HepG2 (cell line): ENCODE measurements around the gene TMEM143. TPM values are rescaled to one million over a fixed set of nuclear protein-coding genes. Genes with fewer than 3 reads are reported as not detected.

Experiments
- ATAC-seq: fragments of 200-7000 bp; cut with Tn5 transposase; 3 replicates; pipeline ENCODE4 v1.9.1; 2020; ENCODE audit warnings: mild to moderate bottlenecking, moderate library complexity
- BruUV-seq: library from RNA; stranded (reverse); fragments of 400-500 nt; replicated peaks from 2 replicates; lab custom pipeline; 2021; lab: Mats Ljungman, UMichigan
- CTCF ChIA-PET: fragments of 300-600 bp; formaldehyde crosslinking; extraction: SDS; loops from one replicate; lab custom pipeline; 2021; ENCODE audit warnings: low total read pairs, inconsistent platforms, low intra/inter-chr PET ratio; lab: Yijun Ruan, JAX
- POLR2A ChIA-PET: fragments of 350-600 bp; sonication (Branson Sonifier 250); formaldehyde crosslinking; loops from one replicate; lab custom pipeline; 2020; ENCODE audit warnings: antibody characterized with exemption, inconsistent platforms; lab: Yijun Ruan, JAX
- DNase-seq: peaks from one replicate; pipeline ENCODE4 v3.0.0-alpha.2; 2015; ENCODE audit warnings: low spot score
- FAIRE-seq: peaks from 3 replicates; lab custom pipeline; 2011; peaks lifted over from hg19 to GRCh38; lab: Jason Lieb, UNC
- H2AFZ ChIP-seq: one replicate; pipeline ENCODE4 v1.6.1; 2011; ENCODE audit warnings: low read length, inconsistent platforms
- H3K27ac ChIP-seq: fragments of 300-600 bp; 3 replicates; pipeline ENCODE4 v1.8.0; 2011; ENCODE audit warnings: mixed run types, mild to moderate bottlenecking, mixed read lengths, low read length, inconsistent platforms; ENCODE audit not compliant: insufficient read depth; ENCODE audit errors: extremely low read length
- H3K27me3 ChIP-seq, 2 experiments: fragments of 200-600 bp in 1 of 2; 2 replicates in 1 of 2; 3 replicates in 1 of 2; pipeline versions ENCODE4 v1.6.0 to v1.8.0; 2011; ENCODE audit warnings: low read length in 2 of 2, mild to moderate bottlenecking in 2 of 2, moderate library complexity in 2 of 2, inconsistent platforms in 1 of 2; ENCODE audit not compliant: insufficient read depth in 2 of 2, control insufficient read depth in 1 of 2
- H3K36me3 ChIP-seq, 2 experiments: fragments of 200-600 bp in 1 of 2; replicated peaks in 1 of 2; 2 replicates in 1 of 2; 3 replicates in 1 of 2; pipeline versions ENCODE4 v1.5.1 to v1.8.0; 2011; ENCODE audit warnings: low read length in 2 of 2, inconsistent platforms in 1 of 2; ENCODE audit not compliant: insufficient read depth in 2 of 2, control insufficient read depth in 1 of 2
- H3K4me1 ChIP-seq: 2 replicates; pipeline ENCODE4 v1.5.1; 2012; ENCODE audit warnings: low read length, inconsistent platforms; ENCODE audit not compliant: insufficient read depth
- H3K4me2 ChIP-seq: 2 replicates; pipeline ENCODE4 v1.6.0; 2011; ENCODE audit warnings: low read depth, low read length, inconsistent platforms
- H3K4me3 ChIP-seq, 3 experiments: fragments of 200-600 bp in 1 of 3; sonication (generic), shearing (Covaris generic) in 1 of 3; replicated peaks in 1 of 3; 2 replicates each; pipeline ENCODE4 v1.5.1; 2011 to 2016; ENCODE audit warnings: low read length in 3 of 3, inconsistent platforms in 2 of 3, low read depth in 2 of 3, mild to moderate bottlenecking in 2 of 3, control low read depth in 1 of 3, mixed read lengths in 1 of 3; ENCODE audit not compliant: insufficient read depth in 1 of 3
- H3K79me2 ChIP-seq: one replicate; pipeline ENCODE4 v1.6.1; 2011; ENCODE audit warnings: low read length, inconsistent platforms; ENCODE audit not compliant: insufficient read depth
- H3K9ac ChIP-seq: 2 replicates; pipeline ENCODE4 v1.6.0; 2011; ENCODE audit warnings: mild to moderate bottlenecking, low read depth, low read length, inconsistent platforms; ENCODE audit not compliant: insufficient read depth
- H3K9me3 ChIP-seq: 2 replicates; pipeline ENCODE4 v1.5.1; 2012; ENCODE audit warnings: mild to moderate bottlenecking, low read length
- H4K20me1 ChIP-seq: 2 replicates; pipeline ENCODE4 v1.6.0; 2011; ENCODE audit warnings: inconsistent platforms, mild to moderate bottlenecking, low read length, moderate library complexity; ENCODE audit not compliant: insufficient read depth
- JUND ChIP-seq: sonication (generic); formaldehyde crosslinking; IDR thresholded peaks from 2 replicates; pipeline ENCODE4 v1.8.0; 2022; ENCODE audit warnings: mild to moderate bottlenecking, missing genetic modification reagents
- MED1 ChIP-seq: sonication (generic); formaldehyde crosslinking; IDR thresholded peaks from 2 replicates; pipeline ENCODE4 v1.4.0; 2020; ENCODE audit warnings: missing genetic modification reagents
- MIER3 ChIP-seq: IDR thresholded peaks from 2 replicates; pipeline ENCODE4 v1.6.1; 2016; ENCODE audit warnings: missing compliant biosample characterization, borderline replicate concordance
- MIXL1 ChIP-seq: IDR thresholded peaks from 2 replicates; pipeline ENCODE4 v1.6.1; 2016
- PRDM4 ChIP-seq: sonication (generic); formaldehyde crosslinking; IDR thresholded peaks from 2 replicates; pipeline ENCODE4 v1.9.0; 2021; ENCODE audit warnings: missing genetic modification reagents, borderline replicate concordance
- SKIL ChIP-seq: sonication (generic); formaldehyde crosslinking; IDR thresholded peaks from 2 replicates; pipeline ENCODE4 v1.8.0; 2022; ENCODE audit warnings: missing genetic modification reagents, mild to moderate bottlenecking, moderate library complexity, borderline replicate concordance
- SMAD3 ChIP-seq: sonication (generic); formaldehyde crosslinking; IDR thresholded peaks from 2 replicates; pipeline ENCODE4 v1.4.0; 2020; ENCODE audit warnings: missing genetic modification reagents
- SRSF9 ChIP-seq: fragments of 200-400 bp; formaldehyde crosslinking; IDR thresholded peaks from 2 replicates; pipeline ENCODE4 v1.6.1; 2018; ENCODE audit warnings: borderline replicate concordance, mild to moderate bottlenecking, low read depth, low read length; ENCODE audit not compliant: insufficient read depth, poor library complexity, severe bottlenecking
- TBP ChIP-seq: sonication (generic); formaldehyde crosslinking; IDR thresholded peaks from 2 replicates; pipeline ENCODE4 v1.5.0; 2020; ENCODE audit warnings: missing genetic modification reagents
- ZBTB25 ChIP-seq: IDR thresholded peaks from 2 replicates; pipeline ENCODE4 v1.6.1; 2018; ENCODE audit warnings: missing genetic modification reagents
- ZNF180 ChIP-seq: sonication (generic); formaldehyde crosslinking; IDR thresholded peaks from 2 replicates; pipeline ENCODE4 v1.4.0; 2020; ENCODE audit warnings: low read depth, missing genetic modification reagents, borderline replicate concordance
- ZNF235 ChIP-seq: sonication (generic); formaldehyde crosslinking; IDR thresholded peaks from 2 replicates; pipeline ENCODE4 v1.8.1; 2023; ENCODE audit warnings: mild to moderate bottlenecking, missing genetic modification reagents, borderline replicate concordance
- ZNF431 ChIP-seq: sonication (generic); formaldehyde crosslinking; IDR thresholded peaks from 2 replicates; pipeline ENCODE4 v1.9.0; 2022; ENCODE audit warnings: missing genetic modification reagents, low read depth, mild to moderate bottlenecking, borderline replicate concordance
- ZNF501 ChIP-seq: sonication (generic); formaldehyde crosslinking; IDR thresholded peaks from 2 replicates; pipeline ENCODE4 v1.5.1; 2020; ENCODE audit warnings: mild to moderate bottlenecking, moderate library complexity, missing genetic modification reagents
- ZNF639 ChIP-seq: conservative IDR thresholded peaks from 2 replicates; pipeline ENCODE4 v1.6.1; 2018; ENCODE audit warnings: missing genetic modification reagents
- WGBS: methylation state at CpG from one replicate; pipeline ENCODE4 v1.1.6; 2017; ENCODE audit warnings: low lambda C conversion rate; 5-methylcytosine and 5-hydroxymethylcytosine counted together
- in situ Hi-C: cut with HindIII; loops from 2 replicates; pipeline ENCODE4 v1.10.0; 2017; ENCODE audit warnings: low pct_unique_long_range_greater_than_20kb; ENCODE audit not compliant: extremely low pct_ligation_motif_present
- intact Hi-C: fragments of 100-400 bp; cut with micrococcal nuclease; formaldehyde crosslinking; loops from one replicate; pipeline ENCODE4 v1.10.0; 2022; ENCODE audit not compliant: unreplicated experiment
- polyA plus RNA-seq, 8 experiments: library from polyadenylated mRNA; depleted of rRNA in 3 of 8; stranded (reverse) in 7 of 8; unstranded in 1 of 8; fragments of >200 nt; fragmentation: Illumina TruSeq in 4 of 8; extraction: Trizol in 4 of 8; gene quantifications; 2 replicates each; pipeline versions ENCODE4 v1.2.1 to v1.2.3, GENCODE V29; 2011 to 2016; ENCODE audit warnings: low read depth in 4 of 8, missing spikeins in 1 of 8, mixed read lengths in 1 of 8; ENCODE audit not compliant: insufficient read depth in 1 of 8
- total RNA-seq, 5 experiments: library from RNA; depleted of rRNA; stranded (reverse); fragments of >200 nt; fragmentation: Illumina TruSeq; extraction: Trizol; gene quantifications; 2 replicates each; pipeline ENCODE4 v1.2.3, GENCODE V29; 2016; ENCODE audit warnings: low read depth in 1 of 5

Gene TMEM143
- total and polyA plus RNA-seq, 2 of the 13 experiments (the other 11 are each of a cell fraction or from before 2014, with no cell fraction given) = 7.7 to 11.3 TPM

GRCh38 chr19:48390188-48391099 lies 26.7 kb upstream of the TMEM143 start:
- POLR2A ChIA-PET = interaction anchor here (1.0 to 3.0 kb wide), 10 partner anchors 10 to 218 kb away, joined by 3 to 44 read pairs (median 7); partner anchors contain the start of genes EMP3, GRWD1, SYNGR4 and TMEM143
- no peaks in the 10 kb centered on the region for H3K9me3 ChIP-seq
- H3K9ac ChIP-seq = peak overlapping the region; percentile 99
- intact Hi-C loops (loop anchor here (5.0 kb wide), 2 partner anchors 38 to 68 kb away; a partner anchor contains a TSS), in situ Hi-C loops (loop anchor here (5.0 kb wide), 2 partner anchors 38 to 73 kb away; no protein-coding TSS in a partner anchor)
- peaks cover 63% of the 10 kb centered on the region for H3K4me1 ChIP-seq
- peak overlapping the region; percentile 84 for H3K4me2 ChIP-seq
- H2AFZ ChIP-seq = no peak overlapping the region
- CTCF ChIA-PET = interaction anchor here (1.4 kb wide), 1 partner anchor 70 kb away, joined by 9 read pairs; no protein-coding TSS in a partner anchor
- no peak for FAIRE-seq
- DNase-seq = peak; percentile 44
- peaks cover 4% of the 10 kb centered on the region; the same call in 1 of the 2 replicates for H4K20me1 ChIP-seq
- H3K27ac ChIP-seq = peak overlapping the region; percentile 83
- H3K4me3 ChIP-seq = peak overlapping the region; percentile 93 to 99 (median 99)
- peaks cover 10 to 28% of the 10 kb centered on the region in 2 experiments; a peak in 4 of 5 replicates for H3K27me3 ChIP-seq
- peaks cover 16% of the 10 kb centered on the region for H3K79me2 ChIP-seq
- H3K36me3 ChIP-seq = peaks cover 8 to 34% of the 10 kb centered on the region in 2 experiments
- ATAC-seq = peak; percentile 67
- under 1% methylated on average over 17 of the region's 24 CpGs for WGBS
- BruUV-seq = no TSS peak
- TF ChIP-seq ZNF639 (CRISPR knock-in tag) (no peak), SMAD3 (CRISPR knock-in tag) (peak; percentile 34; the same call in 1 of the 2 replicates), MIXL1 (CRISPR knock-in tag) (no peak), ZNF180 (CRISPR knock-in tag) (no peak), ZNF235 (CRISPR knock-in tag) (no peak), MED1 (no peak; the same call in 1 of the 2 replicates), MIER3 (CRISPR knock-in tag) (peak; percentile 58; the same call in 1 of the 2 replicates), ZNF501 (peak; percentile 41; the same call in 1 of the 2 replicates), PRDM4 (no peak), JUND (no peak; the same call in 1 of the 2 replicates), SKIL (CRISPR knock-in tag) (no peak), TBP (CRISPR knock-in tag) (no peak), SRSF9 (no peak), ZNF431 (CRISPR knock-in tag) (0 out of 2 replicates have a peak, but pooled peaks have one; percentile 80), ZBTB25 (CRISPR knock-in tag) (no peak)
